Measurements from ENCODE around the gene KXD1.

GRCh38 chr19:18586306-18586705 is 28.6 kb downstream of the KXD1 start:
- TF ChIP-seq CTCF (IDR thresholded peaks at IDR 0.05; ENCODE audit: insufficient read depth, low read length, poor library complexity, severe bottlenecking) (no peak), EZH2phosphoT487 (conservative IDR thresholded peaks at IDR 0.05; ENCODE audit: low read length) (no peak)

All from SU-DHL-6 (cell line).